GM19035 (cell line): Measurements from ENCODE around the gene PDS5B.
"Not testable (repeated sequence)": the region's sequence is repeated elsewhere in the genome, so short reads cannot be mapped to it uniquely, and the experiment has no call there.

Experiments
- ATAC-seq: cut with Tn5 transposase; IDR thresholded peaks from one replicate; pipeline ENCODE4 v1.9.1; 2021; ENCODE audit not compliant: unreplicated experiment

The PDS5B gene

DNA sequence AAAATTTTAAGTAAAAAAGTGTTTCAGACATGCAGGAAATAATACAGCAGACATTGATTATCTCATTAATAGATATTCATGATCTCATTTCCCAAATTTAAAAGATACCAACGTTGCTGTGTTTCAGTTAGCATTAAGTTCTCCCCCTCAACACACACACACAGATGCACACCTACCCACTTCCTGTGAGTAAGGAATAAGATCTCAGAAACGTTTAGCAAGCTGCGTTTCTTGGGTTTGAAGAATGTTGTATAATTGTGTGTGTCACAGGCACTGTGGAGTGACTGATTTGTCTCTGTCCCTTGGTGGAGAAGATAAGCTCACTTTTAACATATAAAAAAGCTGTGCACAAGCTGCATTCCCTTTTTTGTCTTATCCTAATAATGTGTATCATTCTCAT is 196.8 kb downstream of the PDS5B start:
- no peak for ATAC-seq

DNA sequence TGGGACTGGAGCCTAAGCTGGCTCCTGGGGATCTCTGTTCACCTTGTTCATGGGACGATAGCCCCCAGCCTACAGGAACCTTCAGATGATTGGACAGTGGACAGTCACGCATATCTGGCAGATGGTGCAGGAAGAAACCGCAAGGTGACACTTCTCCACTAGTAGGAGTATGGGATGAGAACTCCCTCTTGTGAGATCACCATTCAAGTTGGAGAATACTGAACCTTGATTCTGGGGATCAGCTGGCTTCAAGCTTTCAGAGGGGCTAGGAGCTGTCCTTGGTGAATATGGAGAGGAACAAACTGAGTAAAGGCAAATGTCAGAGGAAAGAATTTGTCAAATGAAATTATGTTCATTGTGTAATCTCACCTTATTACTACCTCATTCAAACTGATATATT is 204.5 kb downstream of the PDS5B start:
- no peak for ATAC-seq

GRCh38 chr13:32791545-32792172 is 205.4 kb downstream of the PDS5B start:
- ATAC-seq: peak; percentile 79

DNA sequence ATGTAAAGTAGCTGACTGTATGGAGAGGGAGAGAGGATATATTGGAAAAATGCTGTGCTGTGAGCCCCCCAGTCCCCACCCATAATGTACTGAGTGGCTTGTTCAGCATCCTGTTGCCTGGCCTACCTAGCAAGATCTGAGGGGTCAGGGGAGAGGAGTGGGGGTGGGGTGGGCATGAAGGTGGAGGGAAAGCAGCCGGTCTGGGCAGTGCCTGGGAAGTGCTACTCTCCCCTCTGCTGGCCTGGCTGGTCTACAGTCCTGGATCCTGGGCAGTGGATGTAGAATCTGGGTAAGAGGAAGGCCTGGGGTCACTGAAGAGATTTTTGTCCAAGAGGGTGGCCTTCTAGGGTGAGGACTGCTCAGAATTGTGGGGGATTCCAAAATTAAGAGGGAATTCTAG is 210.5 kb downstream of the PDS5B start:
- ATAC-seq: no peak

DNA sequence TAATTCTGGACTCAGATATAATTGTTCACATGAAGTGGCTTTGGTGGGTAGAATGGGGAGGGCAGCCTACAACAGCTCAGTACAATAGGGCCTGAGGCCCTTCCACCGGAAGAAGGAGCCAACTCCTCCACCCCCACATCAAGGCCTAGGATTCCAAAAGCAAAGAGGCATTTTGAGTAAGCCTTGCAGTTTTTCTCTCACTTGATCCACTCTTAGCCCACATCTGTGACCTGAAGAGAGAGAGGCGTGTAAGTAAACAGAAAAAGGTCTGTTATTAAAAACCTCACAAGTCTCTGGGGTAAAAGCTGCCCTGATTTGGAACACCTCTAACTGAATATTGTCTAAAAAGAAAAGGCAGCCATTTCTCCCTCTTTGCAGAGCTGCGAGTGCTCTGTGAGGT is 215.9 kb downstream of the PDS5B start:
- ATAC-seq: no peak

GRCh38 chr13:32804673-32805230 is 218.5 kb downstream of the PDS5B start:
- ATAC-seq: no peak

GRCh38 chr13:32811297-32811800 is 225.1 kb downstream of the PDS5B start:
- ATAC-seq: no peak

DNA sequence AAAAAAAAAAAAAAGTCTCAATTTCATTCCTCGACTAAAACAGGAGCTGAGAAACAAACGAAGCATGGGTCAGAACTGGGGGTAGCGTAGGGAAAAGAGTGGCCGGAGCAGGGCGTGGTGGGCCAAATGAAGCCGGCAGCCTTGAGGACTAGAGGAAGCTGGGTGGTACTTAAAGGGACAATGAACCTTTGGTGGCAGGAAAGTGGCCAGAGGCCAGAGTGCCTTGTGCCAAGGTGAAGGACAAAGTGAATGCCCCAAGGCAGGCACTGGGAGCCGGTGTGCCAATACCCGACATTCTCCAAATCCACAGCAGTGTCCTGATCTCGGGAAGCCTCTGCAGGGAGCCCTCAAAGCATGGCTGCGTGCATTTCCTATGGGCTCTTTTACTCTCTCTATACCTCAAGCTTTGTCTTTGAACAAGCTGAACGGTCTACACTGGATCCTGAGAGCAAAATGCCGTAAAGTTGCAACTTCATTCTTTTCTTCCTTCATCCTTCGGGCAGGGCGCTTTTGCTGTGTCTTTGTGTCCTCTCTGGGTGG is 235.0 kb downstream of the PDS5B start:
- ATAC-seq: no peak

DNA sequence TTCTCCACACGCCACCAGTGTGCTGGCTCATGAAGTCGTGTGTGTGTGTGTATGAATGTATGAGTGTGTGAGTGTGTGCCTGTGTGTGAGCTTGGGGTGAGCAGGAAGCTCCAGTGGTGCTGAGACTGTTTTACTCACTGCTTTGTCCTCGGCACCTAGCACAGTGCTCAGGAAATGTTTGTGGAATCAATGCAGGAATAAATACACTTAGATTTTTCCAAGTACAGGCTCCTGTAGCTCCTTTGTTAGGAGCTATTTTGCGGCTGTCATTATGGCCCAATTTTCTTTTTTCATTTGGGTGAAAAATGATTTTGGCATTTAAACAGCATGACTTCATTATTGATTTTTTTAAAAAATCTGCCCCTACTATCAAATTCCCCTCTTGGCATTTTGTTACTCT is 236.5 kb downstream of the PDS5B start:
- ATAC-seq: no peak

GRCh38 chr13:32823597-32823996 is 237.3 kb downstream of the PDS5B start:
- ATAC-seq: no peak

GRCh38 chr13:32824061-32824460 is 237.8 kb downstream of the PDS5B start:
- ATAC-seq: no peak

- no peak for ATAC-seq
These were observed 238.4 kb downstream of the PDS5B start for GRCh38 chr13:32824675-32825074.

- no peak for ATAC-seq
These were observed 239.2 kb downstream of the PDS5B start for GRCh38 chr13:32825481-32825880.

DNA sequence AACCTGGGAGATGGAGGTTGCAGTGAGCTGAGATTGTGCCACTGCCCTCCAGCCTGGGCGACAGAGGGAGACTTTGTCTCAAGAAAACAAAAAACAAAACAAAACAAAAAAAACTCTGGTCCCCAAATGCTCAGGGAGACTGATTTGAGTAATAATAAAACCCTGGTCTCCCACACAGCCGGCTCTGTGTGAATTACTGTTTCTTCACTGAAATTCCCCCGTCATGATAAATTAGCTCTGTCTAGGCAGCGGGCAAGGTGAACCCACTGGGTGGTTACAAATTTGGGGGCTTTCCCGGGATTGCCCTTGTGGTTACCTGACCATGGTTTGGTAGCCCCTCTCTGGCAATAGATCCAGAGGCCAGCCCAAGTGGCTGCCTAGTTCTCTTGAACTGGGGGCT is 240.1 kb downstream of the PDS5B start:
- not testable (repeated sequence) for ATAC-seq
